ENCODE data around the gene MTMR1. TPM values are rescaled to one million over a fixed set of nuclear protein-coding genes. Genes with fewer than 3 reads are reported as not detected.
A peak's percentile ranks its signal among the peaks of the same experiment; 100 is the strongest.

MTMR1 gene
- total RNA-seq, 1 experiment from 2014 or later: 17.5 TPM

GRCh38 chrX:150683536-150684146 is 9.6 kb upstream of the MTMR1 start:
- Histone ChIP-seq H3K27ac (no peak overlapping the region), H3K36me3 (no peaks in the 10 kb centered on the region), H3K9me3 (replicated peaks) (no peaks in the 10 kb centered on the region), H3K27me3 (replicated peaks) (no peaks in the 10 kb centered on the region), H3K4me3 (no peak overlapping the region), H3K4me1 (replicated peaks) (peaks cover 8% of the 10 kb centered on the region)
- peak in 1 of 2 experiments; percentile 22 for DNase-seq (ENCODE audit: low read depth in 1 of 2, low spot score in 2 of 2)

GRCh38 chrX:150688911-150689451 is 4.2 kb upstream of the MTMR1 start:
- no peaks in the 10 kb centered on the region for H3K27me3 ChIP-seq (replicated peaks)
- H3K4me3 ChIP-seq: no peak overlapping the region
- no peaks in the 10 kb centered on the region for H3K36me3 ChIP-seq
- H3K27ac ChIP-seq: peak overlapping the region; percentile 81
- H3K4me1 ChIP-seq (replicated peaks): peaks cover 26% of the 10 kb centered on the region
- DNase-seq (ENCODE audit: low read depth in 1 of 2, low spot score in 2 of 2): peak; percentile 80 to 89
- H3K9me3 ChIP-seq (replicated peaks): peaks cover 6% of the 10 kb centered on the region; the same call in 1 of the 2 replicates

GRCh38 chrX:150690126-150690525 is 3.1 kb upstream of the MTMR1 start:
- Histone ChIP-seq H3K27me3 (replicated peaks) (no peaks in the 10 kb centered on the region), H3K9me3 (replicated peaks) (peaks cover 6% of the 10 kb centered on the region; the same call in 1 of the 2 replicates), H3K27ac (peak overlapping the region; percentile 79), H3K4me1 (replicated peaks) (peaks cover 38% of the 10 kb centered on the region), H3K4me3 (no peak overlapping the region), H3K36me3 (no peaks in the 10 kb centered on the region)
- peak; percentile 21 to 71 for DNase-seq (ENCODE audit: low read depth in 1 of 2, low spot score in 2 of 2)

- Histone ChIP-seq H3K27ac (no peak overlapping the region), H3K4me3 (peak overlapping the region; percentile 47), H3K9me3 (replicated peaks) (peaks cover 6% of the 10 kb centered on the region; the same call in 1 of the 2 replicates), H3K36me3 (no peaks in the 10 kb centered on the region), H3K4me1 (replicated peaks) (peaks cover 38% of the 10 kb centered on the region), H3K27me3 (replicated peaks) (no peaks in the 10 kb centered on the region)
- DNase-seq (ENCODE audit: low read depth in 1 of 2, low spot score in 2 of 2): no peak
Observed at GRCh38 chrX:150692296-150692695, 900 bp upstream of the MTMR1 start.

- peaks cover 28% of the 10 kb centered on the region for H3K4me1 ChIP-seq (replicated peaks)
- peaks cover 6% of the 10 kb centered on the region; the same call in 1 of the 2 replicates for H3K9me3 ChIP-seq (replicated peaks)
- peak overlapping the region; percentile 47 for H3K4me3 ChIP-seq
- H3K36me3 ChIP-seq: no peaks in the 10 kb centered on the region
- peak overlapping the region; percentile 89 for H3K27ac ChIP-seq
- peak; percentile 62 for DNase-seq (ENCODE audit: low read depth in 1 of 2, low spot score in 2 of 2)
- H3K27me3 ChIP-seq (replicated peaks): no peaks in the 10 kb centered on the region
Observed at GRCh38 chrX:150693725-150694574, 754 bp downstream of the MTMR1 start.

GRCh38 chrX:150694738-150695410 is 1.7 kb downstream of the MTMR1 start:
- Histone ChIP-seq H3K27ac (peak overlapping the region; percentile 89), H3K4me3 (no peak overlapping the region; the same call in 1 of the 2 replicates)
- DNase-seq (ENCODE audit: low read depth in 1 of 2, low spot score in 2 of 2): no peak

GRCh38 chrX:150696331-150696730 is 3.1 kb downstream of the MTMR1 start:
- peaks cover 21% of the 10 kb centered on the region for H3K4me1 ChIP-seq (replicated peaks)
- no peaks in the 10 kb centered on the region for H3K27me3 ChIP-seq (replicated peaks)
- H3K36me3 ChIP-seq: no peaks in the 10 kb centered on the region
- DNase-seq (ENCODE audit: low read depth in 1 of 2, low spot score in 2 of 2): no peak
- no peaks in the 10 kb centered on the region for H3K9me3 ChIP-seq (replicated peaks)
- no peak overlapping the region for H3K4me3 ChIP-seq
- no peak overlapping the region for H3K27ac ChIP-seq

More at GRCh38 chrX:150694738-150695410, 1.7 kb downstream of the MTMR1 start:
- Histone ChIP-seq H3K4me1 (replicated peaks) (peaks cover 22% of the 10 kb centered on the region), H3K27me3 (replicated peaks) (no peaks in the 10 kb centered on the region), H3K9me3 (replicated peaks) (peaks cover 6% of the 10 kb centered on the region; the same call in 1 of the 2 replicates), H3K36me3 (no peaks in the 10 kb centered on the region)

GRCh38 chrX:150696866-150697265 is 3.7 kb downstream of the MTMR1 start:
- Histone ChIP-seq H3K27me3 (replicated peaks) (no peaks in the 10 kb centered on the region), H3K4me3 (no peak overlapping the region), H3K27ac (no peak overlapping the region), H3K4me1 (replicated peaks) (peaks cover 21% of the 10 kb centered on the region), H3K9me3 (replicated peaks) (no peaks in the 10 kb centered on the region), H3K36me3 (no peaks in the 10 kb centered on the region; the same call in 1 of the 2 replicates)
- no peak for DNase-seq (ENCODE audit: low read depth in 1 of 2, low spot score in 2 of 2)

- Histone ChIP-seq H3K27me3 (replicated peaks) (no peaks in the 10 kb centered on the region), H3K4me3 (no peak overlapping the region), H3K9me3 (replicated peaks) (no peaks in the 10 kb centered on the region), H3K4me1 (replicated peaks) (peaks cover 14% of the 10 kb centered on the region), H3K36me3 (no peaks in the 10 kb centered on the region; the same call in 1 of the 2 replicates), H3K27ac (no peak overlapping the region)
- DNase-seq (ENCODE audit: low read depth in 1 of 2, low spot score in 2 of 2): no peak
Observed at GRCh38 chrX:150697641-150698040, 4.4 kb downstream of the MTMR1 start.

- DNase-seq (ENCODE audit: low read depth in 1 of 2, low spot score in 2 of 2): no peak
- Histone ChIP-seq H3K9me3 (replicated peaks) (no peaks in the 10 kb centered on the region), H3K27me3 (replicated peaks) (no peaks in the 10 kb centered on the region), H3K4me3 (no peak overlapping the region), H3K4me1 (replicated peaks) (peaks cover 18% of the 10 kb centered on the region), H3K27ac (no peak overlapping the region), H3K36me3 (no peaks in the 10 kb centered on the region; the same call in 1 of the 2 replicates)
Observed at GRCh38 chrX:150698981-150699380, 5.8 kb downstream of the MTMR1 start.

- Histone ChIP-seq H3K9me3 (replicated peaks) (no peaks in the 10 kb centered on the region), H3K4me3 (no peak overlapping the region), H3K36me3 (no peaks in the 10 kb centered on the region; the same call in 1 of the 2 replicates), H3K27ac (no peak overlapping the region), H3K27me3 (replicated peaks) (no peaks in the 10 kb centered on the region), H3K4me1 (replicated peaks) (peaks cover 10% of the 10 kb centered on the region)
- DNase-seq (ENCODE audit: low read depth in 1 of 2, low spot score in 2 of 2): no peak
Observed at GRCh38 chrX:150700107-150700506, 6.9 kb downstream of the MTMR1 start.

- Histone ChIP-seq H3K27me3 (replicated peaks) (no peaks in the 10 kb centered on the region), H3K4me3 (no peak overlapping the region), H3K4me1 (replicated peaks) (peaks cover 10% of the 10 kb centered on the region; the same call in 1 of the 2 replicates), H3K9me3 (replicated peaks) (no peaks in the 10 kb centered on the region), H3K27ac (no peak overlapping the region), H3K36me3 (no peaks in the 10 kb centered on the region; the same call in 1 of the 2 replicates)
- no peak for DNase-seq (ENCODE audit: low read depth in 1 of 2, low spot score in 2 of 2)
Observed at GRCh38 chrX:150701377-150701776, 8.2 kb downstream of the MTMR1 start.

GRCh38 chrX:150702966-150703694 is 9.9 kb downstream of the MTMR1 start:
- Histone ChIP-seq H3K27me3 (replicated peaks) (no peaks in the 10 kb centered on the region), H3K4me1 (replicated peaks) (peaks cover 10% of the 10 kb centered on the region; the same call in 1 of the 2 replicates), H3K4me3 (no peak overlapping the region), H3K9me3 (replicated peaks) (no peaks in the 10 kb centered on the region), H3K36me3 (no peaks in the 10 kb centered on the region; the same call in 1 of the 2 replicates), H3K27ac (no peak overlapping the region)
- no peak for DNase-seq (ENCODE audit: low read depth in 1 of 2, low spot score in 2 of 2)

All from SJSA1 (cell line).